ENCODE results near the gene ESRRG.

The ESRRG gene

GRCh38 chr1:216691710-216692109, 31.5 kb downstream of the ESRRG start:
- Histone ChIP-seq H3K4me1 (ENCODE audit: control insufficient read depth, insufficient read depth, low read length) (no peaks in the 10 kb centered on the region), H3K27me3 (ENCODE audit: control insufficient read depth, insufficient read depth, low read length) (no peaks in the 10 kb centered on the region), H3K9ac (ENCODE audit: low read length) (no peak overlapping the region), H3K36me3 (ENCODE audit: control insufficient read depth, insufficient read depth, low read length) (no peaks in the 10 kb centered on the region), H3K27ac (ENCODE audit: low read depth, low read length) (no peak overlapping the region), H3K4me3 (ENCODE audit: low read length) (no peak overlapping the region)

- Histone ChIP-seq H3K27ac (ENCODE audit: low read depth, low read length) (no peak overlapping the region), H3K36me3 (ENCODE audit: control insufficient read depth, insufficient read depth, low read length) (no peaks in the 10 kb centered on the region), H3K27me3 (ENCODE audit: control insufficient read depth, insufficient read depth, low read length) (no peaks in the 10 kb centered on the region), H3K9ac (ENCODE audit: low read length) (no peak overlapping the region), H3K4me1 (ENCODE audit: control insufficient read depth, insufficient read depth, low read length) (no peaks in the 10 kb centered on the region), H3K4me3 (ENCODE audit: low read length) (no peak overlapping the region)
These were observed 32.6 kb downstream of the ESRRG start for GRCh38 chr1:216690603-216691002.

GRCh38 chr1:216688127-216688657, 35.0 kb downstream of the ESRRG start:
- Histone ChIP-seq H3K4me1 (ENCODE audit: control insufficient read depth, insufficient read depth, low read length) (no peaks in the 10 kb centered on the region), H3K27me3 (ENCODE audit: control insufficient read depth, insufficient read depth, low read length) (no peaks in the 10 kb centered on the region)

GRCh38 chr1:216686860-216687766, 36.1 kb downstream of the ESRRG start:
- H3K4me1 ChIP-seq (ENCODE audit: control insufficient read depth, insufficient read depth, low read length), result no peaks in the 10 kb centered on the region
- no peak overlapping the region for H3K9ac ChIP-seq (ENCODE audit: low read length)
- H3K4me3 ChIP-seq (ENCODE audit: low read length), result no peak overlapping the region
- H3K27ac ChIP-seq (ENCODE audit: low read depth, low read length), result no peak overlapping the region
- H3K36me3 ChIP-seq (ENCODE audit: control insufficient read depth, insufficient read depth, low read length), result no peaks in the 10 kb centered on the region
- H3K27me3 ChIP-seq (ENCODE audit: control insufficient read depth, insufficient read depth, low read length), result no peaks in the 10 kb centered on the region

More at GRCh38 chr1:216688127-216688657, 35.0 kb downstream of the ESRRG start:
- H3K9ac ChIP-seq (ENCODE audit: low read length), result no peak overlapping the region
- no peak overlapping the region for H3K27ac ChIP-seq (ENCODE audit: low read depth, low read length)
- no peak overlapping the region for H3K4me3 ChIP-seq (ENCODE audit: low read length)
- H3K36me3 ChIP-seq (ENCODE audit: control insufficient read depth, insufficient read depth, low read length), result no peaks in the 10 kb centered on the region

- no peaks in the 10 kb centered on the region for H3K4me1 ChIP-seq (ENCODE audit: control insufficient read depth, insufficient read depth, low read length)
- no peaks in the 10 kb centered on the region for H3K36me3 ChIP-seq (ENCODE audit: control insufficient read depth, insufficient read depth, low read length)
- H3K27ac ChIP-seq (ENCODE audit: low read depth, low read length), result no peak overlapping the region
- H3K9ac ChIP-seq (ENCODE audit: low read length), result no peak overlapping the region
- no peaks in the 10 kb centered on the region for H3K27me3 ChIP-seq (ENCODE audit: control insufficient read depth, insufficient read depth, low read length)
- H3K4me3 ChIP-seq (ENCODE audit: low read length), result no peak overlapping the region
These were observed 40.5 kb downstream of the ESRRG start for GRCh38 chr1:216682752-216683151.

- Histone ChIP-seq H3K27ac (ENCODE audit: low read depth, low read length) (no peak overlapping the region), H3K4me3 (ENCODE audit: low read length) (no peak overlapping the region), H3K9ac (ENCODE audit: low read length) (no peak overlapping the region), H3K4me1 (ENCODE audit: control insufficient read depth, insufficient read depth, low read length) (no peaks in the 10 kb centered on the region), H3K27me3 (ENCODE audit: control insufficient read depth, insufficient read depth, low read length) (no peaks in the 10 kb centered on the region), H3K36me3 (ENCODE audit: control insufficient read depth, insufficient read depth, low read length) (no peaks in the 10 kb centered on the region)
These were observed 44.1 kb downstream of the ESRRG start for GRCh38 chr1:216679108-216679507.

GRCh38 chr1:216670118-216670883, 52.9 kb downstream of the ESRRG start:
- Histone ChIP-seq H3K27me3 (ENCODE audit: control insufficient read depth, insufficient read depth, low read length) (no peaks in the 10 kb centered on the region), H3K4me1 (ENCODE audit: control insufficient read depth, insufficient read depth, low read length) (no peaks in the 10 kb centered on the region), H3K9ac (ENCODE audit: low read length) (no peak overlapping the region), H3K36me3 (ENCODE audit: control insufficient read depth, insufficient read depth, low read length) (no peaks in the 10 kb centered on the region), H3K27ac (ENCODE audit: low read depth, low read length) (no peak overlapping the region), H3K4me3 (ENCODE audit: low read length) (no peak overlapping the region)

- no peaks in the 10 kb centered on the region for H3K27me3 ChIP-seq (ENCODE audit: control insufficient read depth, insufficient read depth, low read length)
- H3K36me3 ChIP-seq (ENCODE audit: control insufficient read depth, insufficient read depth, low read length), result no peaks in the 10 kb centered on the region
These were observed 56.8 kb downstream of the ESRRG start for GRCh38 chr1:216666441-216666840.

GRCh38 chr1:216665856-216666255, 57.4 kb downstream of the ESRRG start:
- Histone ChIP-seq H3K9ac (ENCODE audit: low read length) (no peak overlapping the region), H3K27ac (ENCODE audit: low read depth, low read length) (no peak overlapping the region), H3K36me3 (ENCODE audit: control insufficient read depth, insufficient read depth, low read length) (no peaks in the 10 kb centered on the region), H3K27me3 (ENCODE audit: control insufficient read depth, insufficient read depth, low read length) (no peaks in the 10 kb centered on the region), H3K4me1 (ENCODE audit: control insufficient read depth, insufficient read depth, low read length) (no peaks in the 10 kb centered on the region), H3K4me3 (ENCODE audit: low read length) (no peak overlapping the region)

More at GRCh38 chr1:216666441-216666840, 56.8 kb downstream of the ESRRG start:
- Histone ChIP-seq H3K27ac (ENCODE audit: low read depth, low read length) (no peak overlapping the region), H3K4me3 (ENCODE audit: low read length) (no peak overlapping the region), H3K4me1 (ENCODE audit: control insufficient read depth, insufficient read depth, low read length) (no peaks in the 10 kb centered on the region), H3K9ac (ENCODE audit: low read length) (no peak overlapping the region)

GRCh38 chr1:216665406-216665805, 57.8 kb downstream of the ESRRG start:
- Histone ChIP-seq H3K9ac (ENCODE audit: low read length) (no peak overlapping the region), H3K27me3 (ENCODE audit: control insufficient read depth, insufficient read depth, low read length) (no peaks in the 10 kb centered on the region), H3K36me3 (ENCODE audit: control insufficient read depth, insufficient read depth, low read length) (no peaks in the 10 kb centered on the region), H3K27ac (ENCODE audit: low read depth, low read length) (no peak overlapping the region), H3K4me3 (ENCODE audit: low read length) (no peak overlapping the region), H3K4me1 (ENCODE audit: control insufficient read depth, insufficient read depth, low read length) (no peaks in the 10 kb centered on the region)

- Histone ChIP-seq H3K36me3 (ENCODE audit: control insufficient read depth, insufficient read depth, low read length) (no peaks in the 10 kb centered on the region), H3K4me1 (ENCODE audit: control insufficient read depth, insufficient read depth, low read length) (no peaks in the 10 kb centered on the region), H3K27ac (ENCODE audit: low read depth, low read length) (no peak overlapping the region), H3K9ac (ENCODE audit: low read length) (no peak overlapping the region), H3K27me3 (ENCODE audit: control insufficient read depth, insufficient read depth, low read length) (no peaks in the 10 kb centered on the region), H3K4me3 (ENCODE audit: low read length) (no peak overlapping the region)
These were observed 60.5 kb downstream of the ESRRG start for GRCh38 chr1:216662681-216663080.

GRCh38 chr1:216660561-216660960, 62.7 kb downstream of the ESRRG start:
- Histone ChIP-seq H3K27ac (ENCODE audit: low read depth, low read length) (no peak overlapping the region), H3K27me3 (ENCODE audit: control insufficient read depth, insufficient read depth, low read length) (no peaks in the 10 kb centered on the region), H3K9ac (ENCODE audit: low read length) (no peak overlapping the region), H3K4me3 (ENCODE audit: low read length) (no peak overlapping the region), H3K4me1 (ENCODE audit: control insufficient read depth, insufficient read depth, low read length) (no peaks in the 10 kb centered on the region), H3K36me3 (ENCODE audit: control insufficient read depth, insufficient read depth, low read length) (no peaks in the 10 kb centered on the region)
